SK-N-SH treated with all-trans-retinoic acid at 6 μM for 48 hours (cell line): ENCODE data around the gene GAL3ST1.

Source experiments
- ATAC-seq: fragments of 200-7000 bp; cut with Tn5 transposase; 3 replicates; pipeline ENCODE4 v1.9.1; 2020; ENCODE audit warnings: mild to moderate bottlenecking, moderate library complexity
- ARNTL ChIP-seq: fragments of 450-650 bp; formaldehyde crosslinking; IDR thresholded peaks from 2 replicates; pipeline ENCODE4 v1.5.0; 2020; ENCODE audit warnings: low read depth, mild to moderate bottlenecking, moderate library complexity, borderline replicate concordance
- BACH2 ChIP-seq: fragments of 250-450 bp; sonication (Bioruptor Pico); IDR thresholded peaks from 2 replicates; pipeline ENCODE4 v1.9.0; 2021; ENCODE audit warnings: mild to moderate bottlenecking, borderline replicate concordance
- CSDC2 ChIP-seq: fragments of 250-450 bp; sonication (Bioruptor Pico); IDR thresholded peaks from 2 replicates; pipeline ENCODE4 v1.5.0; 2020; ENCODE audit warnings: mild to moderate bottlenecking, moderate library complexity
- ESRRG ChIP-seq: fragments of 250-450 bp; sonication (Bioruptor Pico); IDR thresholded peaks from 2 replicates; pipeline ENCODE4 v1.6.1; 2021; ENCODE audit warnings: mild to moderate bottlenecking
- GLIS3 ChIP-seq: fragments of 250-450 bp; sonication (Bioruptor Pico); IDR thresholded peaks from 2 replicates; pipeline ENCODE4 v1.5.0; 2020; ENCODE audit warnings: mild to moderate bottlenecking, moderate library complexity
- OSR1 ChIP-seq: fragments of 250-450 bp; sonication (Bioruptor Pico); IDR thresholded peaks from 2 replicates; pipeline ENCODE4 v1.8.0; 2022; ENCODE audit warnings: moderate library complexity, mild to moderate bottlenecking, inconsistent platforms
- PATZ1 ChIP-seq: fragments of 250-450 bp; sonication (Bioruptor Pico); IDR thresholded peaks from 2 replicates; pipeline ENCODE4 v1.8.0; 2020; ENCODE audit warnings: mild to moderate bottlenecking, moderate library complexity, borderline replicate concordance
- POU6F1 ChIP-seq: fragments of 250-450 bp; sonication (Bioruptor Pico); IDR thresholded peaks from 2 replicates; pipeline ENCODE4 v1.8.0; 2021; ENCODE audit warnings: low read depth, mild to moderate bottlenecking, moderate library complexity, borderline replicate concordance
- RARB ChIP-seq: fragments of 250-450 bp; sonication (Bioruptor Pico); IDR thresholded peaks from 2 replicates; pipeline ENCODE4 v1.8.0; 2021; ENCODE audit warnings: mild to moderate bottlenecking, moderate library complexity
- SNAI2 ChIP-seq: fragments of 250-450 bp; sonication (Bioruptor Pico); IDR thresholded peaks from 2 replicates; pipeline ENCODE4 v1.5.0; 2020; ENCODE audit warnings: mild to moderate bottlenecking, moderate library complexity
- TCF4 ChIP-seq: fragments of 250-450 bp; sonication (Bioruptor Pico); IDR thresholded peaks from 2 replicates; pipeline ENCODE4 v1.8.0; 2021; ENCODE audit warnings: mild to moderate bottlenecking, moderate library complexity, borderline replicate concordance
- TOX ChIP-seq: fragments of 250-450 bp; sonication (Bioruptor Pico); IDR thresholded peaks from 2 replicates; pipeline ENCODE4 v1.8.0; 2021; ENCODE audit warnings: mild to moderate bottlenecking, moderate library complexity, borderline replicate concordance
- TSHZ2 ChIP-seq: fragments of 250-450 bp; sonication (Bioruptor Pico); IDR thresholded peaks from 2 replicates; pipeline ENCODE4 v1.5.0; 2020; ENCODE audit warnings: mild to moderate bottlenecking, moderate library complexity
- ZC3H10 ChIP-seq: fragments of 250-450 bp; sonication (Bioruptor Pico); IDR thresholded peaks from 2 replicates; pipeline ENCODE4 v1.5.1; 2021; ENCODE audit warnings: mild to moderate bottlenecking, moderate library complexity
- ZFP3 ChIP-seq: fragments of 250-450 bp; sonication (Bioruptor Pico); IDR thresholded peaks from 2 replicates; pipeline ENCODE4 v1.5.0; 2020; ENCODE audit warnings: mild to moderate bottlenecking, moderate library complexity
- ZFP30 ChIP-seq: fragments of 450-650 bp; formaldehyde crosslinking; IDR thresholded peaks from 2 replicates; pipeline ENCODE4 v1.5.0; 2022; ENCODE audit warnings: mild to moderate bottlenecking, moderate library complexity
- ZNF565 ChIP-seq: fragments of 450-650 bp; formaldehyde crosslinking; conservative IDR thresholded peaks from 2 replicates; pipeline ENCODE4 v1.5.0; 2020; ENCODE audit warnings: low read depth, mild to moderate bottlenecking, moderate library complexity
- ZNF70 ChIP-seq: fragments of 450-650 bp; formaldehyde crosslinking; IDR thresholded peaks from 2 replicates; pipeline ENCODE4 v1.5.0; 2020; ENCODE audit warnings: mild to moderate bottlenecking, moderate library complexity
- TF ChIP-seq, protein P1 (sequence below): fragments of 250-450 bp; sonication (Bioruptor Pico); IDR thresholded peaks from 2 replicates; pipeline ENCODE4 v1.5.1; 2020; ENCODE audit warnings: low read depth, mild to moderate bottlenecking, moderate library complexity
- TF ChIP-seq, protein P2 (sequence below): fragments of 250-450 bp; sonication (Bioruptor Pico); IDR thresholded peaks from 2 replicates; pipeline ENCODE4 v1.5.1; 2021; ENCODE audit warnings: mild to moderate bottlenecking, moderate library complexity

The GAL3ST1 gene

GRCh38 chr22:30609260-30610185 lies 35.1 kb upstream of the GAL3ST1 start:
- peak; percentile 51 for ATAC-seq
- TF ChIP-seq TSHZ2 (CRISPR knock-in tag) = no peak
- TF ChIP-seq PATZ1 (CRISPR knock-in tag) = no peak
- no peak for TF ChIP-seq ZC3H10 (CRISPR knock-in tag)

DNA sequence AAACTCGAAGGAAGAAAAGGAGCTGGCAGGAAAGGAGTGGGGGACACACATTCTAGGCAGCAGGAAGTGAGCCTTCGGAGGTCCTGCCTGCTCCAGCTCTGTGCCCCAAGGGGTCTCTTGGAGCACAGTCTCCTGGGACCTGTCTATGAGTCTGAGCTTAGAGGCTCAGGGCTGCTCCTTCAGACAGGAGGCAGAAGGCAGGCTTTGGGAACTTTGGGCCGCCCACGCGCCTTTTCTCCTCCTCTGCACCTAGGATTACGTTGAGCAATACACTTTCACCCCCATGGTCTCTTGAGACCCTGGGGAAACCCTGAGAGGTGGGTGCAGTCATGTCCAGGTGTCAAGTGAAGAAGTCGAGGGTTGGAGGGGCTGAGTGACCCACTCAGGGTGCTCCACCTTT lies 33.5 kb upstream of the GAL3ST1 start:
- ATAC-seq = no peak
- TF ChIP-seq, protein P1, sequence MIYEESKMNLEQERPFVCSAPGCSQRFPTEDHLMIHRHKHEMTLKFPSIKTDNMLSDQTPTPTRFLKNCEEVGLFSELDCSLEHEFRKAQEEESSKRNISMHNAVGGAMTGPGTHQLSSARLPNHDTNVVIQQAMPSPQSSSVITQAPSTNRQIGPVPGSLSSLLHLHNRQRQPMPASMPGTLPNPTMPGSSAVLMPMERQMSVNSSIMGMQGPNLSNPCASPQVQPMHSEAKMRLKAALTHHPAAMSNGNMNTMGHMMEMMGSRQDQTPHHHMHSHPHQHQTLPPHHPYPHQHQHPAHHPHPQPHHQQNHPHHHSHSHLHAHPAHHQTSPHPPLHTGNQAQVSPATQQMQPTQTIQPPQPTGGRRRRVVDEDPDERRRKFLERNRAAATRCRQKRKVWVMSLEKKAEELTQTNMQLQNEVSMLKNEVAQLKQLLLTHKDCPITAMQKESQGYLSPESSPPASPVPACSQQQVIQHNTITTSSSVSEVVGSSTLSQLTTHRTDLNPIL (CRISPR knock-in tag) = no peak
- TF ChIP-seq TOX (CRISPR knock-in tag) (no peak), ZFP3 (CRISPR knock-in tag) (no peak), BACH2 (CRISPR knock-in tag) (no peak), ARNTL (CRISPR knock-in tag) (no peak), TCF4 (no peak), ESRRG (no peak), RARB (no peak), ZNF565 (no peak), ZNF70 (CRISPR knock-in tag) (no peak), POU6F1 (CRISPR knock-in tag) (no peak), SNAI2 (CRISPR knock-in tag) (no peak), ZFP30 (CRISPR knock-in tag) (no peak), GLIS3 (CRISPR knock-in tag) (no peak), OSR1 (no peak), CSDC2 (no peak), PATZ1 (CRISPR knock-in tag) (no peak)
- TF ChIP-seq, protein P2, sequence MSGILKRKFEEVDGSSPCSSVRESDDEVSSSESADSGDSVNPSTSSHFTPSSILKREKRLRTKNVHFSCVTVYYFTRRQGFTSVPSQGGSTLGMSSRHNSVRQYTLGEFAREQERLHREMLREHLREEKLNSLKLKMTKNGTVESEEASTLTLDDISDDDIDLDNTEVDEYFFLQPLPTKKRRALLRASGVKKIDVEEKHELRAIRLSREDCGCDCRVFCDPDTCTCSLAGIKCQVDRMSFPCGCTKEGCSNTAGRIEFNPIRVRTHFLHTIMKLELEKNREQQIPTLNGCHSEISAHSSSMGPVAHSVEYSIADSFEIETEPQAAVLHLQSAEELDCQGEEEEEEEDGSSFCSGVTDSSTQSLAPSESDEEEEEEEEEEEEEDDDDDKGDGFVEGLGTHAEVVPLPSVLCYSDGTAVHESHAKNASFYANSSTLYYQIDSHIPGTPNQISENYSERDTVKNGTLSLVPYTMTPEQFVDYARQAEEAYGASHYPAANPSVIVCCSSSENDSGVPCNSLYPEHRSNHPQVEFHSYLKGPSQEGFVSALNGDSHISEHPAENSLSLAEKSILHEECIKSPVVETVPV = no peak
